ENCODE results near the gene CYB561D2.

GRCh38 chr3:50331364-50331907 lies 19.2 kb upstream of the CYB561D2 start:
- TF ChIP-seq PATZ1 (CRISPR knock-in tag; IDR thresholded peaks at IDR 0.05; ENCODE audit: borderline replicate concordance) = no peak
- no peak for TF ChIP-seq ZNF830 (CRISPR knock-in tag; IDR thresholded peaks at IDR 0.05)
- TF ChIP-seq CBX5 (IDR thresholded peaks at IDR 0.05; ENCODE audit: borderline replicate concordance, low read depth) = no peak
- no peak for TF ChIP-seq CCAR2 (IDR thresholded peaks at IDR 0.05; ENCODE audit: low read depth, low read length)
- no peak for TF ChIP-seq THAP12 (CRISPR knock-in tag; IDR thresholded peaks at IDR 0.05)
- TF ChIP-seq DEAF1 (CRISPR knock-in tag; IDR thresholded peaks at IDR 0.05) = no peak
- TF ChIP-seq TAF1 (IDR thresholded peaks at IDR 0.05; ENCODE audit: control insufficient read depth, extremely low read depth, insufficient read depth, low read length, severe bottlenecking) = no peak
- no peak for TF ChIP-seq DNMT1 (IDR thresholded peaks at IDR 0.05)
- no peak for TF ChIP-seq ZFP30 (CRISPR knock-in tag; IDR thresholded peaks at IDR 0.05; ENCODE audit: borderline replicate concordance)
- TF ChIP-seq TAF9B (IDR thresholded peaks at IDR 0.05; ENCODE audit: partially characterized antibody) = no peak
- no peak for TF ChIP-seq ZBTB1 (CRISPR knock-in tag; IDR thresholded peaks at IDR 0.05; ENCODE audit: borderline replicate concordance, low read depth)
- TF ChIP-seq, protein P1, sequence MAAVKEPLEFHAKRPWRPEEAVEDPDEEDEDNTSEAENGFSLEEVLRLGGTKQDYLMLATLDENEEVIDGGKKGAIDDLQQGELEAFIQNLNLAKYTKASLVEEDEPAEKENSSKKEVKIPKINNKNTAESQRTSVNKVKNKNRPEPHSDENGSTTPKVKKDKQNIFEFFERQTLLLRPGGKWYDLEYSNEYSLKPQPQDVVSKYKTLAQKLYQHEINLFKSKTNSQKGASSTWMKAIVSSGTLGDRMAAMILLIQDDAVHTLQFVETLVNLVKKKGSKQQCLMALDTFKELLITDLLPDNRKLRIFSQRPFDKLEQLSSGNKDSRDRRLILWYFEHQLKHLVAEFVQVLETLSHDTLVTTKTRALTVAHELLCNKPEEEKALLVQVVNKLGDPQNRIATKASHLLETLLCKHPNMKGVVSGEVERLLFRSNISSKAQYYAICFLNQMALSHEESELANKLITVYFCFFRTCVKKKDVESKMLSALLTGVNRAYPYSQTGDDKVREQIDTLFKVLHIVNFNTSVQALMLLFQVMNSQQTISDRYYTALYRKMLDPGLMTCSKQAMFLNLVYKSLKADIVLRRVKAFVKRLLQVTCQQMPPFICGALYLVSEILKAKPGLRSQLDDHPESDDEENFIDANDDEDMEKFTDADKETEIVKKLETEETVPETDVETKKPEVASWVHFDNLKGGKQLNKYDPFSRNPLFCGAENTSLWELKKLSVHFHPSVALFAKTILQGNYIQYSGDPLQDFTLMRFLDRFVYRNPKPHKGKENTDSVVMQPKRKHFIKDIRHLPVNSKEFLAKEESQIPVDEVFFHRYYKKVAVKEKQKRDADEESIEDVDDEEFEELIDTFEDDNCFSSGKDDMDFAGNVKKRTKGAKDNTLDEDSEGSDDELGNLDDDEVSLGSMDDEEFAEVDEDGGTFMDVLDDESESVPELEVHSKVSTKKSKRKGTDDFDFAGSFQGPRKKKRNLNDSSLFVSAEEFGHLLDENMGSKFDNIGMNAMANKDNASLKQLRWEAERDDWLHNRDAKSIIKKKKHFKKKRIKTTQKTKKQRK (IDR thresholded peaks at IDR 0.05; ENCODE audit: borderline replicate concordance, low read depth, low read length) = no peak
